Fibroblast of skin of abdomen (primary cell): ENCODE results near the gene TREX2.
A peak's percentile ranks its signal among the peaks of the same experiment; 100 is the strongest.

Source experiments
- DNase-seq: peaks from one replicate; pipeline ENCODE4 v3.0.0-alpha.2; 2013

TREX2 gene

GRCh38 chrX:153433781-153434285 is 12.0 kb downstream of the TREX2 start:
- DNase-seq: no peak

GRCh38 chrX:153433161-153433680 is 12.6 kb downstream of the TREX2 start:
- DNase-seq: no peak

GRCh38 chrX:153430796-153431195 is 15.1 kb downstream of the TREX2 start:
- DNase-seq: no peak

GRCh38 chrX:153426204-153426603 is 19.7 kb downstream of the TREX2 start:
- DNase-seq: no peak

- DNase-seq: no peak
Measured at GRCh38 chrX:153423652-153424051, 22.2 kb downstream of the TREX2 start.

- no peak for DNase-seq
Measured at GRCh38 chrX:153421856-153422255, 24.0 kb downstream of the TREX2 start.

- no peak for DNase-seq
Measured at GRCh38 chrX:153420851-153421599, 24.8 kb downstream of the TREX2 start.

GRCh38 chrX:153417637-153418036 is 28.2 kb downstream of the TREX2 start:
- DNase-seq: no peak

- DNase-seq: peak; percentile 4
Measured at GRCh38 chrX:153416781-153417450, 28.9 kb downstream of the TREX2 start.

GRCh38 chrX:153414856-153415510 is 30.9 kb downstream of the TREX2 start:
- no peak for DNase-seq

GRCh38 chrX:153413731-153414130 is 32.1 kb downstream of the TREX2 start:
- DNase-seq: no peak

GRCh38 chrX:153412746-153413720 is 32.8 kb downstream of the TREX2 start:
- DNase-seq: no peak

- DNase-seq: no peak
Measured at GRCh38 chrX:153411988-153412574, 33.8 kb downstream of the TREX2 start.

- peak; percentile 1 for DNase-seq
Measured at GRCh38 chrX:153411255-153411987, 34.4 kb downstream of the TREX2 start, which contains the start of gene ZFP92. TSS of gene ZFP92 (plus strand) at chrX:153411472. CDS start at chrX:153418323, 6,851 bp downstream.

- no peak for DNase-seq
Measured at GRCh38 chrX:153410888-153411254, 35.0 kb downstream of the TREX2 start.

- no peak for DNase-seq
Measured at GRCh38 chrX:153410373-153410772, 35.5 kb downstream of the TREX2 start.

GRCh38 chrX:153409414-153410101 is 36.3 kb downstream of the TREX2 start:
- DNase-seq: no peak

GRCh38 chrX:153408871-153409351 is 36.9 kb downstream of the TREX2 start:
- DNase-seq: no peak

- no peak for DNase-seq
Measured at GRCh38 chrX:153408221-153408721, 37.6 kb downstream of the TREX2 start.

GRCh38 chrX:153407736-153408135 is 38.1 kb downstream of the TREX2 start:
- no peak for DNase-seq
